Activated naive CD4-positive, alpha-beta T cell (primary cell): Measurements from ENCODE around the gene UGT1A10.

Experiments
- DNase-seq, 4 experiments: peaks; one replicate each; lab custom pipeline; 2025; lab: John Stamatoyannopoulos, UW

Gene UGT1A10

GRCh38 chr2:233773854-233774253 lies 137.6 kb downstream of the UGT1A10 start:
- DNase-seq: no peak

GRCh38 chr2:233775414-233775813 lies 139.2 kb downstream of the UGT1A10 start:
- no peak for DNase-seq

- DNase-seq: no peak
Observed at GRCh38 chr2:233778030-233778429, 141.8 kb downstream of the UGT1A10 start, which contains the start of gene MROH2A. Gene MROH2A, plus strand, starts transcription at chr2:233778330. Its CDS starts 1,029 bp downstream, at chr2:233779359.

DNA sequence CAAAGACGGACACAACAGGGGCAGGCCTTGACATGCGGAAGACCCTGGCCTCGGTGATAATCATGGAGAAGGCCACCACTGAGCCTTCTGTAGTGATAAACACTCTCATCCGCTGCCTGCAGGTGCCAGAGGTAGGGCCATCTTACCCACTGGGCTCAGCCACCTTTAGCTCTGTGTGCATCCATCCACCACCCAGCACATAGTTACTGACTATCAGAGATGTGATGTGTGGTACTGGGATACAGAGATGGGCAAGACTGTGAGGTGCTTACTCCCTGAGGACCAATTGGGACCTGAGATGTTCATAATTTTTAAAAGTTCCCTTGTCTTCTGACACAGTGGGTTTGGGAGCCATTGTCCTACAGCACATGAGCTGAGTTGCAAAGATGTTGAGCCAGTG lies 143.5 kb downstream of the UGT1A10 start:
- DNase-seq: no peak

DNA sequence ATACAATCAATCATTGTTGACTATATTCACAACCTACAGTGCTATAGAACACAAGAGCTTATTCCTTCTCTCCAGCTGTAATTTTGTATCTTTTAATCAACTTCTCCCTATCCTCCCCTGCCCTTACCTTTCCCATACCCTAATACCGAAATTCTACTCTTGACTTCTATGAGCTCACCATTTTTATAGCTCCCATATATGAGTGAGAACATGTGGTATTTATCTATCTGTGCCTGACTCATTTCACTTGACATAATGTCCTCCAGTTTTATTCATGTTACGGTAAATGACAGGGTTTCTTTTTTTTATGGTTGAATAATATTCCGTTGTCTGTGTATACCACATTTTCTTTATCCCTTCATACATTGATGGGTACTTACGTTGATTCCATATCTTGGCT lies 144.5 kb downstream of the UGT1A10 start:
- no peak for DNase-seq

- no peak for DNase-seq
Observed at GRCh38 chr2:233789554-233789953, 153.3 kb downstream of the UGT1A10 start.

GRCh38 chr2:233791151-233791882 lies 155.1 kb downstream of the UGT1A10 start:
- DNase-seq: no peak

- DNase-seq: no peak
Observed at GRCh38 chr2:233791883-233792329, 155.7 kb downstream of the UGT1A10 start.

DNA sequence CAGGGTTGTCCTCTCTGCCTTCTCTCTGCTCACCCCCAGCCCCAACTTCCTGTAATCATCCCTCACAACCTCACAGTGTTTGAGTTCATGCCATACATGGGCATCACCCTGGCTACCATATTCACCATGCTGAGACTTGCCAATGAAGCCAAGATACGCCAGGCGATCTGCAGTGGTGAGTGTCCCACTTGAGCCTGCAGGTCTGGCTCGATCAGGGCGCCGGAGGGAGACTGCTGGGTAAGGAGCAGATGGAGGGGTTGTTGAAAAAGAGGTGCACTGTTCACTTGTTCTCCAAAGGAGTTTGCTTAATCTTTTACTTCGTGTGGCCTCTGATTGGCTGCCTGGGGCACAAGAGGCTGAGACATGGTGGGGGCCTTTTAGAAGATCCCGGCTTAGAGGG lies 156.5 kb downstream of the UGT1A10 start:
- DNase-seq: no peak

DNA sequence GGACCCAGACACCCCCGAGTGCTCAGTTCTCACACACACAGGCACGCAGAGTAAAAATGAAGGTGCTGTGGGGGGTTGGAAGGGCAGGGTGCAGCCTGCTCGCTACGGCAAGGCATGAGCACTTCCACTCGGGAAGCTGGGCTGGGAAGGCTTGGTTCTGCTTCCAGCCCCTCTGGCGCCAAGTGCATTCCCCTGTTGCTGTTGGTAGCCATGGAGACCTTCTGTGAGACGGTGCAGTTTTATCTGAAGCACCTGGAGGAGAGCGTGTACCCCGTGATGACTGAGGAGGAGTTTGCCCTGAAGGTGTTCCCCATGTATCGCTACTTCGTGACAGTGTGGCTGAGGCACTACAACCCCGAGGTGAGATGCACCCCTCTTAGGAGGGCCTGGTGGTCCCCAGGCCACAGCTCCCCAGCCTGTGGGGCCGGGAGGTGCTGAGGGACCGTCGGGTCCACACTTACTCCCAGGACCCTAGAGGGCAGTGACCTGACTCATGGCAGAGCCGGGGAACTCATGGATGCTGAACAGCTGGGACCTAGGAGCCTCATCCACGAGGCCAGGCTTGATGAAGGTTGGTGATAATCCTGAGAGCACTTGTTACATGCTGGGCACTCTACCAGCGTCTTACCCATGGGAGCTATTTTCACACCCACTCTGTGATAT lies 157.3 kb downstream of the UGT1A10 start:
- DNase-seq: no peak

DNA sequence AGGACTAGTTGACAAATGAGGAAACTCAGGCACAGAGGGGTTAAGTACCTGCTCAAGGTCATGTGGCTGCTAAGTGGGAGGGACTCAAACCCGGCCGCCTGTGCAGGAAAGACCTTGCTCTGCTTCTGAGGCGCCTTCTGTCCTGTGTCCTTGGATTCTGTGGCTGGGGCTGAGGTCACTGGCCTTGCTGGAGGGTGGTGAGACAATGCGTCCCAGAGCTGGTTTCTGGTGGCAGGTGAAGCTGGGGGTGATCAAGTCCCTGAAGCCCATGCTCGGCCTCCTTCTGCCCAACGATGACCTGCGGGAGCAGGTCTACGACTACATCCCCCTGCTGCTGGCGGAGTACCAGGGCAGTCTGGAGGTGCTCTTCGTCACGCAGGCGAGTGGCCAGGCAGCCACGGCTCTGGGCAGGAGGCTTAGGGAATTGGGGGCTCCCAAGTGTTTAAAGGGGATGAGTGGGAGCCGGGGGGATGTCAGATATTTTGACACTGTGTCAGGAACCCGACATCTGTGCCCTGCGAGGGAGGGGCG lies 157.9 kb downstream of the UGT1A10 start:
- DNase-seq: no peak

DNA sequence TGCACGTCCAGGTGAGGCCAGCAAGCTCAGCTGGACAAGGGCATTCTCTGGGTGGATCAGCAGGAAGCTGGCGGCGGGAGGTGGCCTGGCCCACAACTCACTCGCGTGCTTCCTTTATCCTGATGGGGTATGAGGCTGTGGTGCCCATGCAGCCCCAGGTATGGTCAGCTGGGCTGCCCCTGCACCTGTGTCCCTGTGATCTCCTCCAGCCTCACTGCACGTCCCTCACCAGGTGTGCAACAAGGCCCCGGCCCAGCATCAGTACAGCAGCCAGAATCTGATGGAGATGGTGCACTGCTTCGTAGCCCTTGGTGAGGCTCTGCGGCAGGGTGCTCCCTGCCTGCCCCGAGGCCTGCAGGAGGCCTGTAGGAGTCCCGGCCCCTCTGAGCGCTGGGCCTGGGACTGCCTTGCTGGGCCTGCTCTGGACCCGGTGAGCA lies 159.5 kb downstream of the UGT1A10 start:
- DNase-seq: no peak

GRCh38 chr2:233796254-233796653 lies 160.0 kb downstream of the UGT1A10 start:
- DNase-seq: no peak

DNA sequence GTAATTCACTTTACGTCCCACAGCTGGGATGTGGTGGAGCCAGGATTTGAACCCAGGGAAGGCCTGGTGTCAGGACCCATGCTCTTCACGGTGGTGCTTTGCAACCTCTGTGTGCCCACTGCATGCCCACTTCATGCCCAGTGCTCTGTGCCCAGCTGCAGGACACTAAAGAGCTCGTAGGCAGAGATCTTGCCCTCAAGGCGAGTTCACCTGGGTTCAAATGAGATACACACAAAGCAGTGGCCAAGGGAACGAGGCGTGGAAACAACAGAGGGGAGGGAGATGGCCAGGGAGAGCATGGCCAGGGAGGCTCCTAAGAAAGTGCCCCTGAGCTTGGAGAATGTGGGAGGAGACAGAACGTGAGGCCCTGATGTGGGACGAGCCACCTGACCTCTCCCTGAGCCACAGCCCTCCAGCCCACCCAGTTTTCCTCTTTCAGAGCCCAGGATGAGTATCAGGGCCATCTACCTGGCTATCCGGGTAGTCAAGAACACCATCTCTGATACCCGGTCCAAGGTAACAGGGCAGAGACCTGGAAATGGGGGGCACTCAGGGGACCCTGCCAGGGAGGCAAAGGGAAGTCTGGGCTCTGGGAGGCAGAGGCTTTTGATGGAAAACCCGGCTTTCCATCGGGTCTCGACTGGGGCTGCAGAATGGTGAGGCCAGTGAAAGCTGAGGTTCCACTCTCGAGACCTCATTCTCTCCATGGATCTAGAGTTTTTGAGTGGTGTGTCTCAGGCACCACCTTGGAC lies 162.3 kb downstream of the UGT1A10 start:
- no peak for DNase-seq

GRCh38 chr2:233799087-233799665 lies 162.9 kb downstream of the UGT1A10 start:
- DNase-seq: no peak

- no peak for DNase-seq
Observed at GRCh38 chr2:233799716-233800115, 163.5 kb downstream of the UGT1A10 start.

DNA sequence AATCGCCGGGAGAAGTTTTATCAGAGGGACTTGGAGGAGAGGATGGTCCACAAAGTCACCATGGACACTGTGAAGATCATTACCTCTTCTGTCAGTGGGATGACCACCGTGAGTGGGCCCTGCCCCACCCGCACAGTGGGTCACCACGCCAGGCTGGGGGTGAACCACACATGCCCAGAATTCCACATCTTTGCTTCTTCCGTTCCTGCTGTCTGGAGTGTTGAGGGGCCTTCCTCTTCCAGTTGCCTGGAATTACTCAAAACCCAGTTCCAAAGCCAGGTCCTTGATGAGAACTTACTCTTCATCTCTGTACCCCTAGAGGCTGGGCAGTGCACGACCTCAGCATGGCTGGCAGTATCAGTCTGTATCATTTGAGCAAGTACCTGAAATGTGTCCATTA lies 164.0 kb downstream of the UGT1A10 start:
- no peak for DNase-seq

DNA sequence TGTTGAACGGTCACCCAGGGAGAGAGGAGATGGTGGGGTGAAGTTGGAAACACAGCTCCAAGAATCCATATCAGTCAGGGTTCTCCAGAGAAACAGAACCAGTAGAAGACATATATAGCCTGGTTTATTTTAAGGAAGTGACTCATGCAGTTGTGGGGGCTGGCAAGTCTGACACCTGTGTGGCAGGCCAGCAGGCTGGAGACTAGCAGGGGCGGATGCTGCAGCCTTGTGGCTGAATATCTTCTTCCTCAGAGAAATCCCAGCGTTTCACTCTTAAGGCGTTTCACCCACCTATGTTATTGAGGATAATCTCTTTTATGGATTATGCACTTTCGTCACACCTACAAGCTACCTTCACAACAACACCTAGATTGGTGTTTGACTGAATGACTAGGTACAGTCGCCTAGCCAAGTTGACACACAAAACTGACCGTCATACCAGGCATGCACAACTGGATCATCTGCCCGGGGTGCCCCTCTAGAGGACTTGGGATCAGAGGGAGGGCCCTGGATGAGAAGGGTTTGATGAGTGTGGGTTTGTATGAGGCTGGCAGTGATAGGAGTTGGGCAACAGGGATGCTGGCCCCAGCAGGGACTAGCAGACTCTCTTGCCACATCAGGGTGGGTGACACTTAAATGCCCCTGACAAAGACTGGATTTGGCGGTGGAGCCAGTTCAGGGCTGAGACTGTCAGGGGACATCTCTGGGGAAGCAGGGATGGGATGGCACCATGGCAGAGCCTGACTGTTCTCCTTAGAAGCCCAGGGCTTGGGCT lies 165.3 kb downstream of the UGT1A10 start:
- no peak for DNase-seq

DNA sequence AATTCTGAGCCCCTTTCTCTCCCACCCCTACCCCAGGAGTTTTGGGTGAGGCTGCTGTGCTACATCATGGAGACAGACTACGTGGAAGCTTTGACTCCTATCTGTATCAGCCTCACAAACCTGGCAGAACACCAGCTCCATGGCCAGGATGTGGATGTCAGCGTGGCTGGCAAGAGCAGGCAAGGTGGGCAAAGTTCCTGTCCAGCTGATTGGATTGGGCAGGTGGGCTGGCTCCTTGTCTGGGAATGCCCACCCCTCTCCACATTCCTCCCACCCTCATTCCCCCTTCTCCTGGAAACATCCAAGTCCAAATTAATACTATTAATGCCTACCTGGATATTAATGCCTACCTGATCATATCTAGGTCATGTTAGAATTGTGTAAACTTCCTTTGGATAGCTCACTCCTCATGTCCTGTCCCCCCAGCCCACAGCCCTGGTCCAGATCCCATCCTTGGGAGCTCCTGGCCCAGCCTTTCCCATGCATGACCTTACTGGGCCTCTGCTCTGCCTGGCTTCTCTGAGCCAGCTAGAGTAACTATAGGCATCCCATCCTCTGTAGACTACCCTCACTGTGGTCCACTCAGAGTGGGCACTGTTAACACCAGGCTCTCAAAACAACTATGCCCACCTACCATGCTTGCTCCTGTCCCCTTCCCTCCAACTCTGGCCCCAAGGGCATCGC lies 166.0 kb downstream of the UGT1A10 start:
- DNase-seq: no peak

GRCh38 chr2:233803292-233803911 lies 167.2 kb downstream of the UGT1A10 start:
- DNase-seq: no peak
